ENCODE results near the gene ZDHHC16.

ZDHHC16 gene

DNA sequence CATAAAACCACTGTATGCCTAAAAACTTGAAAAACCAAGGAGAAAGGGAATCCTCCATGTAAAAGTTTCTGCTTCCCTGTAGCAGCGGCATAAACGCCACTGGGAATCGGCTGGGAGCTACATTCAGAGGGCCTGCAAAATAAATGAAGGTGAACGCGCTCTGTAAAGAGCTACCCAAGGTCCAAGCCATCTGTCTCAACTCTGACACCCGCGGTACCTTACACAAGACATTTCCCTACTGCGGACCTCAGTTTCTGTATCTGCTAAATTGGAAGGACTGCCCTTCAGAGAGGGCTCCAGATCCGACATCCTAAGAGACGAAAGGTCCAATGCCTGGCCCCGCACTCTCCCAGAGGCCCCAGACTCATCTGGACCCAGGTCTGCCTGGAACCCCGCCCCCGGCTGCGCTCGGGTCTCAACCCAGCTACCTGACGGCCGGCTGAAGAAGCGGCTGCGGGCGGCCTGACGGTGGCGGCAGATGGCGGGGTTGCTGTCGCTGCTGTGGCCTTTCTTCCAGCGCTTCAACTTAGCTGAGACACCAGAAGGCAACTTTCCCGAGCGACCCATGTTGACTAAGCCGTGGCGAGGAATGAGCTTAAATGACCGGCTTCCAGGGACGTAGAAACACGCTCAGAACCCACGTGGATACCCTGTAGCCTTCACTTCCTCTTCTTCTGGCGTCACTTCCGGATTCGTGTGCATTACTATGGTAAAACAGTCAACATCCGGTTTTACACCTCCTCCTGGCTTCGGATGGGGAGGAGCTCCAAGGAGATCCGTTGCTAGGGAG lies 45.1 kb upstream of the ZDHHC16 start, which contains the start of gene RRP12 (continued):
- TF ChIP-seq, protein P1, sequence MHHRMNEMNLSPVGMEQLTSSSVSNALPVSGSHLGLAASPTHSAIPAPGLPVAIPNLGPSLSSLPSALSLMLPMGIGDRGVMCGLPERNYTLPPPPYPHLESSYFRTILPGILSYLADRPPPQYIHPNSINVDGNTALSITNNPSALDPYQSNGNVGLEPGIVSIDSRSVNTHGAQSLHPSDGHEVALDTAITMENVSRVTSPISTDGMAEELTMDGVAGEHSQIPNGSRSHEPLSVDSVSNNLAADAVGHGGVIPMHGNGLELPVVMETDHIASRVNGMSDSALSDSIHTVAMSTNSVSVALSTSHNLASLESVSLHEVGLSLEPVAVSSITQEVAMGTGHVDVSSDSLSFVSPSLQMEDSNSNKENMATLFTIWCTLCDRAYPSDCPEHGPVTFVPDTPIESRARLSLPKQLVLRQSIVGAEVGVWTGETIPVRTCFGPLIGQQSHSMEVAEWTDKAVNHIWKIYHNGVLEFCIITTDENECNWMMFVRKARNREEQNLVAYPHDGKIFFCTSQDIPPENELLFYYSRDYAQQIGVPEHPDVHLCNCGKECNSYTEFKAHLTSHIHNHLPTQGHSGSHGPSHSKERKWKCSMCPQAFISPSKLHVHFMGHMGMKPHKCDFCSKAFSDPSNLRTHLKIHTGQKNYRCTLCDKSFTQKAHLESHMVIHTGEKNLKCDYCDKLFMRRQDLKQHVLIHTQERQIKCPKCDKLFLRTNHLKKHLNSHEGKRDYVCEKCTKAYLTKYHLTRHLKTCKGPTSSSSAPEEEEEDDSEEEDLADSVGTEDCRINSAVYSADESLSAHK (tag by site-specific recombination; IDR thresholded peaks at IDR 0.05), result no peak
- TF ChIP-seq ZNF701 (tag by site-specific recombination; IDR thresholded peaks at IDR 0.05) (no peak), SALL2 (tag by site-specific recombination; IDR thresholded peaks at IDR 0.05; ENCODE audit: borderline replicate concordance) (no peak), ZNF768 (tag by site-specific recombination; IDR thresholded peaks at IDR 0.05) (no peak), ZSCAN16 (tag by site-specific recombination; IDR thresholded peaks at IDR 0.05) (no peak), ZNF521 (tag by site-specific recombination; IDR thresholded peaks at IDR 0.05) (no peak), ZSCAN23 (tag by site-specific recombination; IDR thresholded peaks at IDR 0.05) (no peak), ZNF221 (tag by site-specific recombination; IDR thresholded peaks at IDR 0.05; ENCODE audit: borderline replicate concordance) (no peak), ZNF175 (tag by site-specific recombination; IDR thresholded peaks at IDR 0.05) (no peak), ZNF510 (tag by site-specific recombination; IDR thresholded peaks at IDR 0.05; ENCODE audit: insufficient replicate concordance) (no peak), ZBTB20 (tag by site-specific recombination; IDR thresholded peaks at IDR 0.05) (peak; percentile 59; the same call in 1 of the 2 replicates), ZNF266 (tag by site-specific recombination; IDR thresholded peaks at IDR 0.05; ENCODE audit: low read depth) (no peak), ZNF37A (tag by site-specific recombination; IDR thresholded peaks at IDR 0.05) (no peak), PRDM1 (tag by site-specific recombination; IDR thresholded peaks at IDR 0.05) (no peak), ZNF48 (tag by site-specific recombination; IDR thresholded peaks at IDR 0.05) (no peak), ZNF354C (tag by site-specific recombination; IDR thresholded peaks at IDR 0.05; ENCODE audit: borderline replicate concordance, low read depth) (no peak), ZNF624 (tag by site-specific recombination; IDR thresholded peaks at IDR 0.05) (no peak), ZNF214 (tag by site-specific recombination; IDR thresholded peaks at IDR 0.05; ENCODE audit: borderline replicate concordance) (no peak), ZNF23 (tag by site-specific recombination; IDR thresholded peaks at IDR 0.05; ENCODE audit: borderline replicate concordance) (no peak), ZNF473 (tag by site-specific recombination; IDR thresholded peaks at IDR 0.05) (no peak), REPIN1 (tag by site-specific recombination; IDR thresholded peaks at IDR 0.05; ENCODE audit: low read depth) (no peak)
- TF ChIP-seq, protein P2, sequence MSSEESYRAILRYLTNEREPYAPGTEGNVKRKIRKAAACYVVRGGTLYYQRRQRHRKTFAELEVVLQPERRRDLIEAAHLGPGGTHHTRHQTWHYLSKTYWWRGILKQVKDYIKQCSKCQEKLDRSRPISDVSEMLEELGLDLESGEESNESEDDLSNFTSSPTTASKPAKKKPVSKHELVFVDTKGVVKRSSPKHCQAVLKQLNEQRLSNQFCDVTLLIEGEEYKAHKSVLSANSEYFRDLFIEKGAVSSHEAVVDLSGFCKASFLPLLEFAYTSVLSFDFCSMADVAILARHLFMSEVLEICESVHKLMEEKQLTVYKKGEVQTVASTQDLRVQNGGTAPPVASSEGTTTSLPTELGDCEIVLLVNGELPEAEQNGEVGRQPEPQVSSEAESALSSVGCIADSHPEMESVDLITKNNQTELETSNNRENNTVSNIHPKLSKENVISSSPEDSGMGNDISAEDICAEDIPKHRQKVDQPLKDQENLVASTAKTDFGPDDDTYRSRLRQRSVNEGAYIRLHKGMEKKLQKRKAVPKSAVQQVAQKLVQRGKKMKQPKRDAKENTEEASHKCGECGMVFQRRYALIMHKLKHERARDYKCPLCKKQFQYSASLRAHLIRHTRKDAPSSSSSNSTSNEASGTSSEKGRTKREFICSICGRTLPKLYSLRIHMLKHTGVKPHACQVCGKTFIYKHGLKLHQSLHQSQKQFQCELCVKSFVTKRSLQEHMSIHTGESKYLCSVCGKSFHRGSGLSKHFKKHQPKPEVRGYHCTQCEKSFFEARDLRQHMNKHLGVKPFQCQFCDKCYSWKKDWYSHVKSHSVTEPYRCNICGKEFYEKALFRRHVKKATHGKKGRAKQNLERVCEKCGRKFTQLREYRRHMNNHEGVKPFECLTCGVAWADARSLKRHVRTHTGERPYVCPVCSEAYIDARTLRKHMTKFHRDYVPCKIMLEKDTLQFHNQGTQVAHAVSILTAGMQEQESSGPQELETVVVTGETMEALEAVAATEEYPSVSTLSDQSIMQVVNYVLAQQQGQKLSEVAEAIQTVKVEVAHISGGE (tag by site-specific recombination; conservative IDR thresholded peaks at IDR 0.05; ENCODE audit: low read depth), result peak; percentile 87
- TF ChIP-seq, protein P3, sequence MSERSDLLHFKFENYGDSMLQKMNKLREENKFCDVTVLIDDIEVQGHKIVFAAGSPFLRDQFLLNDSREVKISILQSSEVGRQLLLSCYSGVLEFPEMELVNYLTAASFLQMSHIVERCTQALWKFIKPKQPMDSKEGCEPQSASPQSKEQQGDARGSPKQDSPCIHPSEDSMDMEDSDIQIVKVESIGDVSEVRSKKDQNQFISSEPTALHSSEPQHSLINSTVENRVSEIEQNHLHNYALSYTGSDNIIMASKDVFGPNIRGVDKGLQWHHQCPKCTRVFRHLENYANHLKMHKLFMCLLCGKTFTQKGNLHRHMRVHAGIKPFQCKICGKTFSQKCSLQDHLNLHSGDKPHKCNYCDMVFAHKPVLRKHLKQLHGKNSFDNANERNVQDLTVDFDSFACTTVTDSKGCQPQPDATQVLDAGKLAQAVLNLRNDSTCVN (tag by site-specific recombination; optimal IDR thresholded peaks at IDR 0.05), result no peak
- TF ChIP-seq, protein P4, sequence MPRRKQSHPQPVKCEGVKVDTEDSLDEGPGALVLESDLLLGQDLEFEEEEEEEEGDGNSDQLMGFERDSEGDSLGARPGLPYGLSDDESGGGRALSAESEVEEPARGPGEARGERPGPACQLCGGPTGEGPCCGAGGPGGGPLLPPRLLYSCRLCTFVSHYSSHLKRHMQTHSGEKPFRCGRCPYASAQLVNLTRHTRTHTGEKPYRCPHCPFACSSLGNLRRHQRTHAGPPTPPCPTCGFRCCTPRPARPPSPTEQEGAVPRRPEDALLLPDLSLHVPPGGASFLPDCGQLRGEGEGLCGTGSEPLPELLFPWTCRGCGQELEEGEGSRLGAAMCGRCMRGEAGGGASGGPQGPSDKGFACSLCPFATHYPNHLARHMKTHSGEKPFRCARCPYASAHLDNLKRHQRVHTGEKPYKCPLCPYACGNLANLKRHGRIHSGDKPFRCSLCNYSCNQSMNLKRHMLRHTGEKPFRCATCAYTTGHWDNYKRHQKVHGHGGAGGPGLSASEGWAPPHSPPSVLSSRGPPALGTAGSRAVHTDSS (tag by site-specific recombination; IDR thresholded peaks at IDR 0.05), result peak; percentile 75
- TF ChIP-seq, protein P5, sequence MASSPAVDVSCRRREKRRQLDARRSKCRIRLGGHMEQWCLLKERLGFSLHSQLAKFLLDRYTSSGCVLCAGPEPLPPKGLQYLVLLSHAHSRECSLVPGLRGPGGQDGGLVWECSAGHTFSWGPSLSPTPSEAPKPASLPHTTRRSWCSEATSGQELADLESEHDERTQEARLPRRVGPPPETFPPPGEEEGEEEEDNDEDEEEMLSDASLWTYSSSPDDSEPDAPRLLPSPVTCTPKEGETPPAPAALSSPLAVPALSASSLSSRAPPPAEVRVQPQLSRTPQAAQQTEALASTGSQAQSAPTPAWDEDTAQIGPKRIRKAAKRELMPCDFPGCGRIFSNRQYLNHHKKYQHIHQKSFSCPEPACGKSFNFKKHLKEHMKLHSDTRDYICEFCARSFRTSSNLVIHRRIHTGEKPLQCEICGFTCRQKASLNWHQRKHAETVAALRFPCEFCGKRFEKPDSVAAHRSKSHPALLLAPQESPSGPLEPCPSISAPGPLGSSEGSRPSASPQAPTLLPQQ (tag by site-specific recombination; IDR thresholded peaks at IDR 0.05), result peak; percentile 25; the same call in 1 of the 2 replicates
- TF ChIP-seq, protein P6, sequence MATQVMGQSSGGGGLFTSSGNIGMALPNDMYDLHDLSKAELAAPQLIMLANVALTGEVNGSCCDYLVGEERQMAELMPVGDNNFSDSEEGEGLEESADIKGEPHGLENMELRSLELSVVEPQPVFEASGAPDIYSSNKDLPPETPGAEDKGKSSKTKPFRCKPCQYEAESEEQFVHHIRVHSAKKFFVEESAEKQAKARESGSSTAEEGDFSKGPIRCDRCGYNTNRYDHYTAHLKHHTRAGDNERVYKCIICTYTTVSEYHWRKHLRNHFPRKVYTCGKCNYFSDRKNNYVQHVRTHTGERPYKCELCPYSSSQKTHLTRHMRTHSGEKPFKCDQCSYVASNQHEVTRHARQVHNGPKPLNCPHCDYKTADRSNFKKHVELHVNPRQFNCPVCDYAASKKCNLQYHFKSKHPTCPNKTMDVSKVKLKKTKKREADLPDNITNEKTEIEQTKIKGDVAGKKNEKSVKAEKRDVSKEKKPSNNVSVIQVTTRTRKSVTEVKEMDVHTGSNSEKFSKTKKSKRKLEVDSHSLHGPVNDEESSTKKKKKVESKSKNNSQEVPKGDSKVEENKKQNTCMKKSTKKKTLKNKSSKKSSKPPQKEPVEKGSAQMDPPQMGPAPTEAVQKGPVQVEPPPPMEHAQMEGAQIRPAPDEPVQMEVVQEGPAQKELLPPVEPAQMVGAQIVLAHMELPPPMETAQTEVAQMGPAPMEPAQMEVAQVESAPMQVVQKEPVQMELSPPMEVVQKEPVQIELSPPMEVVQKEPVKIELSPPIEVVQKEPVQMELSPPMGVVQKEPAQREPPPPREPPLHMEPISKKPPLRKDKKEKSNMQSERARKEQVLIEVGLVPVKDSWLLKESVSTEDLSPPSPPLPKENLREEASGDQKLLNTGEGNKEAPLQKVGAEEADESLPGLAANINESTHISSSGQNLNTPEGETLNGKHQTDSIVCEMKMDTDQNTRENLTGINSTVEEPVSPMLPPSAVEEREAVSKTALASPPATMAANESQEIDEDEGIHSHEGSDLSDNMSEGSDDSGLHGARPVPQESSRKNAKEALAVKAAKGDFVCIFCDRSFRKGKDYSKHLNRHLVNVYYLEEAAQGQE (tag by site-specific recombination; IDR thresholded peaks at IDR 0.05), result no peak
